ENCODE data around the gene ACMSD.

ACMSD gene

DNA sequence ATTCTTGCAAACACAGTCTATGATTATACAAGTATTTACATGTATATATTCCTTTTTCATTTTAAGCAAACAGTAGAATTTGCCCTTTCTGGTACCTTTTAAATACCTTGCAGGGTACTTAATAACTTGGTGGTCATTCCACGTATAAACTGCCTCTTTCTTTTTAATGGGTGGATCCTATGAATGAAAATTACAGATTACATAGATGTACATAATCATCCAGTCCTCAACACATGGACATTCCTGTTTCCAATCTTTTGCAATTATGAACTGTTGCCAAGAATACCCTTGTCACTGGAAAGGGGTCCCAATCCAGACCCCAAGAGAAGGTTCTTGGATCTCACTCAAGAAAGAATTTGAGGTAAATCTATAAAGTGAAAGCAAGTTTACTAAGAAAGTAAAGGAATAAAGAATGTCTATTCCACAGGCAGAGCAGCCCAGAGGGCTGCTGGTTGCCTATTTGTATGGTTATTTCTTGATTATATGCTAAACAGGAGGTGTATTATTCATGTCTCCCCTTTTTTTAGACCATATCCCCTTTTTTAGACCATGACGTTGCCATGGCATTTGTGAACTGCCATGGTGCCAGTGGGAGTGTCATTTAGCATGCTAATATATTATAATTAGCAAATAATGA, 72.5 kb downstream of the ACMSD start:
- no peak for DNase-seq

DNA sequence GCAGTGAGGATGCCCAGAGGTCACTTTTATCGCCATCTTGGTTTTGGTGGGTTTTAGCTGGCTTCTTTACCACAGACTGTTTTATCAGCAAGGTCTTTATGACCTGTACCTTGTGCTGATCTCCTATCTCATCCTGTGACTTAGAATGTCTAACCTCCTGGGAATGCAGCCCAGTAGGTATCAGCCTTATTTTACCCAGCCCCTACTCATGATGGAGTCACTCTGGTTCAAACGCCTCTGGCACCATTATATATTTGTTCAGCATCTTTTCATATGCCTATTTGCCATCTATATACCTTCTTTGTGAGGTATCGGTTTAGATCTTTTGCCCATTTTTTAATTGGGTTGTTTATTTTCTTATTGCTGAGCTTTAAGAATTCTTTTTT, 73.0 kb downstream of the ACMSD start:
- no peak for DNase-seq

DNA sequence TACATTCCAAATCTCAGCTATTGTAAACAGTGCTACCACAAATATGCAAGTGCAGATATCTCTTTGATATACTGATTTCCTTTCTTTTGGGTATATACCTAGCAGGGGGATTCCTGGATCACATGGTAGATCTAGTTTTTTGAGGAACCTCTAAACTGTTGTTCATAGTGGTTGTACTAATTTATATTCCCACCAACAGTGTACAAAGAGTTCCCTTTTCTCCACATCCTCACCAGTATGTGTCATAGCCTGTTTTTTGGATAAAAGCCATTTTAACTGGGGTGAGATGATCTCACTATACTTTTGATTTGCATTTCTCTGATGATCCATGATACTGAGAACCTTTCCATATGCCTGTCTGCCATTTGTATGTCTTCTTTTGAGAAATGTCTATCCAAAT, 73.9 kb downstream of the ACMSD start:
- DNase-seq = no peak

DNA sequence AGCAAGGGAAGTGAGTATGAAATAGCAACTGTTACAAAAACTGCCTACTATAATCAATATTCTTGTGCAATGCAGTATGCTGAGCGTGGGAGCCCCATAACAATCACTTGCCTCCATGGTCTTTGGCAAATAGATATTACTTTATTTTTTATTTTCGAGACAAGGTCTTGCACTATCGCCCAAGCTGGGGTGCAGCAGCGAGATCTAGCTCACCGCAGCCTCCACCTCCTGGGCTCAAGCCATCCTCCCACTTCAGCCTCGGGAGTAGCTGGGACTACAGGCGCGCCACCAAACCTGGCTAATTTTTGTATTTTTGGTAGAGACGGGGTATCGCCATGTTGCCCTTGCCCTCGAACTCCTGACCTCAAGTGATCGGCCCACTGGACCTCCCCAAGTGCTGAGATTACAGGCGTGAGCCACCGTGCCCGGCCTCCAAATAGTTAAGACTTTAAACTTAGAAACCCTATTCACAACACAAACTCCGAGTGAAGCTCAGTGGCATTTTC, 79.0 kb downstream of the ACMSD start:
- peak; percentile 22 for DNase-seq

DNA sequence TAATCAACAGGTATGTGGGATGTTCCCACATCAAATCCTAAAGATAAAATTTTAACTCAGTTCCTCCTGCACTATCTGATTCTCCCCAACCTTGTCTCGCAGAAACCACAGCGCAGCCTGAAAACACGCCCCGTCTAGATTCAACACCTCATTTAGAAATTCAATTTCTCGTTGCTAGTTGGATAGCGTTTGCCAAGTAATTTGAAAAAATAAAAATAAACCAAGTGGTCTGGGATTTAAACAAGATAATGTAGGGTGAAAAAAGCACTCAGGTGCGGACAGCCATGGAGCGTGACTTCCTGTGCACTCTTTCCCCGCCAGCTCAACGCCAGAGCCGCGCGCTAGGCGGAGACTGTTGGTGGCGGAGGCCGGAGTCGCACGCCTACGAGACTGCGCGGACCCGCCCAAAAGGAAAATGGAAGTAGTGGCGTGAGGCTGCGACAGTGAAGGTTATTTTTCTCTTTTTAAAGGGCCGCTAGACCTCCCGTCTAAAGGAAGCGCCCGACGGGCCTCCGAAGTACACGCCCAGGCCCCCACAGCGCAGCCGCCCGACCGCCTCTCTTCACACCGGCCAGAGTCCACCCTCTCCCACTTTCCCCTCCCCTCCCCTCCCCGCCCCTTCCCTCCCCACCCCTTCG, 79.6 kb downstream of the ACMSD start:
- peak; percentile 94 for DNase-seq

DNA sequence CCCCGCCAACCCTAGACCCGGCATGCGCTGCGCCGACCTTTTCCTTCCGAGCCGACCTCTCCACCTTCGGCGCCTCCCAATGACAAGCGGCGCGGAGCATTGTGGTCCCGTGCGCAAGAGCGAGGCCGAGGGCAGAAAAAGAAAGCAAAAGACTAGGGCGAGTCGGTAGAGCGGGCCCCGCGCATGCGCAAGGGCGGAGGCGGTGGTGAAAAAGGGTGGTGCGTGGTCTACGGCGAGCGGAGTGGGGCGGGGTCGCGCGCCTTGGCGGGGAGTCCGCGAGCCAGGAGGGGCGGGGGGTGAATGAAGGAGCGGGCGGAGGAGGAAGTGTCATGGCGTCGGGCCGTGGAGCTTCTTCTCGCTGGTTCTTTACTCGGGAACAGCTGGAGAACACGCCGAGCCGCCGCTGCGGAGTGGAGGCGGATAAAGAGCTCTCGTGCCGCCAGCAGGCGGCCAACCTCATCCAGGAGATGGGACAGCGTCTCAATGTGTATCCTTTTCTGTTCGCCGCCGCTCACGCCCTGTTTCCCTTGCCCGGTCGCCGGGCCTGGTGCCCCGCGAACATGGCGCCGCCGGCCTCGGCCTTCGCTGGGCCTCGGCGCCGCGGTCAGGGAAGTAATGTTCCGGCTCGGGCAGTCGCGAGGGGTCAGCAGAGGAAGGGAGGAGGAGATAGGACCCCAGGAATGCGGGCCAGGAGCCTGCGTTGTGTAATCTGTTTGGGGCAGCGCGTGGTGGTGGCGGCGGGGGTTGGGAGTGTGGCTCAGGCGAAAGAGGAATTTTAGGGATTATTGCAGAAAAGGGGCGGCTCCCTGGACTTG, 80.3 kb downstream of the ACMSD start, which contains the start of gene CCNT2:
Gene CCNT2 (plus strand): TSS at position 297 of the 815 bp plus-strand sequence. CDS start 33 bp downstream, at position 330.
- DNase-seq = peak; percentile 98

DNA sequence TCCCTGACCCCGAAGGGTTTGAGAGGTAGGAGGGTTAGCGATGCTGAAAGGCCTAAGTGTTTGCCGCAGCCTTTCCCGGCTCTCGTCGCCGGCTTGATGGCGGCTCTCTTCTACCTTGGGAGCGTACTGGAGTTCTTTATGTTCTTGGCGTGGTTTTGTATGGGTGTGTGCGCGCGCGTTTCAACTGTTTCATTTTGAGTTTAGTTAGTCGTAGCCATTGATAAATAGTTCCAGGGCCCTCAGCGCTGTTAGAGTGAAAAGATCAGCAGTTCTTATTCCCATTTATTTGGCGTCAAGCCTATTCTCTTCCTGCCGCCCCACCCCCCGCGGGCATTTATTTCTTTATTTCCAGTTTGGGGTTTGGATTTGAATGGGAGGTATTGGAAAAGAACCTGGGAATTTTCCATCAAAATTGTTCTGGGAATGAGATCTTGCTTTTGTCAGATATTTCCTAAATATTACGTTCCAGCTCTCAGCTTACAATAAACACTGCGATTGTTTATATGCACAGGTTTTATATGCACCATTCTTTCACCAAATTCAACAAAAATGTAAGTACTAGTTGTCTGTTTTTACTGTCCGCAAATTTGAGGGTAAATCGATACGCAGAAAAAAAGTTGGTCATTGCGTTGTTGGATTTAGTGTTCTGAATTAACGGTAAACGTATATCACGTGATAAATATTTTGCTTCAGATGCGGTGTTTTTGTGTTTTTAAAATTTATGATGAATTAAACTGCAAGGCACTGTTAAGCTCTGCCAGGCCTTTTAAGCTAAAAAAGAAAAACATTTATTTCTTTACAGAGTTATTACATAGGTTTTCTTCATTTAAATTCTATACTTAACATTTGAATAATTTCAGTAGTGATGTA, 81.2 kb downstream of the ACMSD start:
- no peak for DNase-seq

DNA sequence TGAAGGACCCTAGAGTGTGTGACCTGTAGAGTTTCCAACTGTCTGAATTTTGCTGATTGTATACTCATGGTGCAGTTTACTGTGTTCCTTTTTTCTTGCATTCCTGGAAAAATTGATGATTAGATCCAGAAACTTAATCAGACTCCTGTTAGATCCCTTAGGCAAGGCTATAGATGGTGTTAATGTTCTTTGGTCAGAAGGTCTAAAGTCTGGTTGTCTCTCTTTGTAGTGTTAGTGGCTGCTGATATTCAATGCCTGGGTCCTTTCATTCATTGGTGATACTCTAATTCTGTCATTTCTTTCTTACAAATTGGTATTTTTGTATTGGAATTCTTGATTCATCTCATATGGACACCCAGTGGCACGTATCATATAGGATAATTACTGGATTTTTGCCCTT, 86.5 kb downstream of the ACMSD start:
- no peak for DNase-seq

DNA sequence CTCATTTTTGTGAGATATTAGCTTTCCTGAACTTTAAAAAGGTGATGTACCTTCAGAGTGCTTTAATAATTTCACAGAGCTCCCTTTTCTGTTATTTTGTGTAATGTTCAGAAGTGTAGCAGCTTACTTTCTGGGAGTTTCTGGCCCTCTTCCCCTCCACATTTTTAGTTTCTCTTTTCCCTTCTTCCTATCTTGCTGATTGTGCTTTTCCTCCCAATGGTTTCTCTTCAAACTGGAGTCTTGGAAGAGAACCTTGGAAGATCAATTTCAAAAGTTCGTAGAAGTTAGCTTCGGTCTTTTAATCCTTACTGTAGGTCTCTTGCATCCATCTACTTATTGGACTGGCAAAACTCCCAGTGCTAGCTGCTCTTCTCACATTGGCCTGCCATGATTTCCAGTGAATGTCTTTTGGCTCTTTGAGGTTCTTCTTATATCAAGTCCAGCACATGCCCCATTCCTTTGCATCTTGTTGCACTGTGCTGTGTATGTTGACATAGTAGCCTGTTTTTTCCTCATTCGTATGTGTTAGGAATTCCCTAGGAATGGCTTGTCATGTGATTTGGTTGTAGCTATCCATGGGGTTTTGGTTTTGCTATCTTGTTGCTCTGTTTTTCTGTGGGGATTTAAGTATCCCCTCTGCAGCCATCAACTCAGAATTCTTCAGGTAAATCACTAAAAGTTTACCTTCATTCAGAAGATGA, 88.0 kb downstream of the ACMSD start:
- DNase-seq = no peak

DNA sequence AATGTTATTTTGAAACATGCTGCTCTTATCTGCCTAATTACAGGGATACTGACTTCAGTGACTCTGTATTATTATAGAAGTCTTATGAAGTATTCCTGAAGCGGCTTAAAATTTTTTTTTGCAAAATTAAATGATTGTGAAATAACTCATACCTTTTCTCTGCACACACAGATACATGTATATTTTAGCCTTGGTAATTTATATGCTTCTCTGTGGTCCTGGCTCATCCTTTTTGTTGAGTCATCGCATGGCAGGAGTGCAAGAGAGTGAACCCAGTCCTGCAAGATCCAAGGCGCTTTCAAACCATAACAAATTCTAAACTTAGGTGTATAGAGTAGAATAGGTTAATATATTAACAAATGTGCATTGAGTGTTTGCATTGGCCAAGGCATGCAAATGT, 88.8 kb downstream of the ACMSD start:
- no peak for DNase-seq

DNA sequence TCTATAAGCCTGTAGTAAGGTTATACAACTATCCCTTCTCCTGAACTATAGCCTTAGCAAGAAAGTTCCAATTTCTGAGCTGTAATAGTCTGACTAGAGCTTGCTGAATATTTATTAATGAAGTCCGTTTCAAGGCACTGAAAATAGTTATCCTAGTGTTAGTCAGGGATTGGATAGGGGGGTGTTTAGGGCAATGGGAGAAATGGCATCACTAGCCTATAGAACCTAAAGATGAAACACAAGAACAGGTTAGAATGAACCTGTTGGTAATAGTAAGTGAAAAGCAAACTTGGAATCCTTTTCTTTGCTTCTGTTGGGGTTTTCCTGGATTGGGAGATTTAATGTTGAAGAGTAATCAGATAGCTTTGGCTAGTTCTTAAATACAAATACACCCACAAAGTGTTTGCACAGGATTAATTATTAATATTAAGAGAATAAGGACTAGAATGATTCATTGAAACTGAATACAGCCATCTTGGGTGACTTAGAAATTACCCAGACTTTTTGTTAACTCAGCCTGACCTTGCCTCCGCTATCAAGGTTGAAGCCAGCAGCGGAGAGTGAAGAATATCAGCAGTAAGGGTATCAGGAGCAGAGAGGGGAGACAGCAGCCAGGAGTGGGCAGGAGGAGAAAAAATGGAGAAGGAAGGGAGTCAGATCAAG, 94.6 kb downstream of the ACMSD start:
- DNase-seq = no peak

DNA sequence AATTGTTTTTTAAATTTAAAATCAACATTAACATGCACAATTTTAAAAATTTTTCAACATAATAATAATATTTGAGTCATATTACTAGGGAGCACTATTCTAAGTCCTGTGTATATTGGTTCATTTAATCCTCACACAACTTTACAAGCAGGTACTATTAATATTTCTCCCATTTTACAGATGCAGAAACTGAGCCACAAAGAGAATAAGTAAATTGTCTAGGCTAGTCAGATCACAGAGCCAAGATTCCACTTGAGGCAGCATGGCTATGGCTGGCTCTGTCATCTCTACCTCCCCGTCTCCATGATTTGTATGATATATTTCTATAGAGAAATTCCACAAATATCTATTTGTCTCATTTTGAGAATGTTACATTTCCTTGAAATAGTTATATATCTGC, 95.3 kb downstream of the ACMSD start:
- no peak for DNase-seq

DNA sequence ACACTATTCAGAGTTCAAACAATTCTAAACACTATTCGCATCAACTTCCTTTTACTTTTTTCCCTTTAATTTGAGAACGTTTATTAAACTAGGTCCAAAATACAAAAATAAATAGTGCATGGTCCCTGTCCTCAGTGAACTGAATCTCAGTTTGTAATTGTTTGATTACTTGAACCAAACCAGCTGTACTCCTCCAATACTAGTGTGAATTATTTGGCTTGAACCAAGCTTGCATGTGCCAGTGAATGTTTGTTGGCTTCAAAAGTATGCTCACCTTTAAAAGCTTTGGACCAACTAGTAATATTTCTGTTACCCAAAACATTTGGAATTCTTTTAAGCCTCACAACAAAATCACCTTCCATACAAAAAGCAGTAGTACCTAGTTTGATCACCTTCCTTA, 95.7 kb downstream of the ACMSD start:
- no peak for DNase-seq

DNA sequence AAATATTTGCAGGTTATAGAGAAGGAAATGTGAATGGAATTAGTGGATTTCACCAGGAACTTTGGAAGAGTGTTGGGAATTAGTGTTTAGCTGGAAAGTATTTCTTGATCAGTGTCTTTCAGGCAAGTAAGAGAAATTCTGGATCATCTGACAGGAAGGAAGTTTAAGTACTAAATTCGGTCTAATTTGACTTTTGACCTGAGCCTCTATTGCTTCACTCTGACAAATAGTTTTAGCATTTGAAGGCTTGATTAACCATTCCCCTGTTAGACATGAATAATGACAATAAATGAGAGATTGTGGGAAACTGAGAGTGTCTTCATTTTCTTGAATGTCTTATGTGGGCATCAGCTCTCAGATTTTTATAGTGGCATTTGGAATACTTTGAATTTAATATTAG, 96.2 kb downstream of the ACMSD start:
- no peak for DNase-seq

DNA sequence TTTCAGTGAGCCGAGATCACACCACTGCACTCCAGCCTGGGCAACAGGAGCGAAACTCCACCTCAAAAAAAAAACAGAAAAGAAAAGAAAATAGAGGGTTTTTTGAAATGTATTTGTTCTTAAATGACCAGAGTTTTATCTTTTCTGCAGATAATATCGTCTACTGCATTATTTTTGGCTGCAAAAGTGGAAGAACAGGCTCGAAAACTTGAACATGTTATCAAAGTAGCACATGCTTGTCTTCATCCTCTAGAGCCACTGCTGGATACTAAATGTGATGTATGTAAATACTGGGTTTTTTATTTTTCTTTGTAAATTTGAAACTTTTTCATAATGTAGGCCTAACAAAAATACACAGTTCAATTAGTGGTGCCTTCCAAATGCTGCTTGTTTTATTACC, 98.3 kb downstream of the ACMSD start:
- DNase-seq = no peak

DNA sequence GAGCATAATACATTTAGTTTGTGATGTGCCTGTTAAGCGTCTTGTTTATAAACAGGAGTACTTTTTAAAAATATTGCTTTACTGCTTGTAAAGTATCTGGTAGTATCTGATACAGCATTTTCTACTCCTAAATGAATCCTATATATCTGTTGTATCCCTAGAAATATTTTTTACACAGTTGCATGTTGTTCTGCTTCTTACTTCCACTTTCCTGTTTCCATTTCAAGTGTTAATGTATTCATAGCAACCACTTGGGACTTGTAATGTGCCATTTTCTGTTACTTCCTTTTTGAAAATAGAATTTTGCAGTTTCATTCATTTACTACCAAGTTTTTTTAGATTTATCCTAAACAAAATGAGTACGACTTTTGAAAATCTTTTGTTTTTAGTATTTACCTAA, 105.1 kb downstream of the ACMSD start:
- no peak for DNase-seq

DNA sequence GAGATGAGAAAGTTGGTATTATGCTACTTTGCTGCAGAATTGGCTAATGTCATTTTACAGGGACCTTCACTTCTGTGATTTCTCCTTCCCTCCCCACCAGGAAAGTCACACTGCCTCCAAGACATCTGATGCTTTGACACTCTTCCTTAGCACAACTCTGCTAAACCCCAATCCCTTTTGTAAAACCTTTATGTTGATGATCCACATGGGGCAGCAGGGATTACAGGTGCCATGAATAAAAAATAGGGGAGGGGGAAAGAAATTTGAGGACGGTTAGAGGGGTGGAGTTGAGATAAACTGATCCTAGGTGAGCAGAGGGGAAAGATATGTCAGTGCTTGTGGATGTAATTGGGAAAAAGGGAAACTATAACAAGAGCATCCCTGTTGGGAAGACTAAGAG, 106.6 kb downstream of the ACMSD start:
- DNase-seq = no peak

DNA sequence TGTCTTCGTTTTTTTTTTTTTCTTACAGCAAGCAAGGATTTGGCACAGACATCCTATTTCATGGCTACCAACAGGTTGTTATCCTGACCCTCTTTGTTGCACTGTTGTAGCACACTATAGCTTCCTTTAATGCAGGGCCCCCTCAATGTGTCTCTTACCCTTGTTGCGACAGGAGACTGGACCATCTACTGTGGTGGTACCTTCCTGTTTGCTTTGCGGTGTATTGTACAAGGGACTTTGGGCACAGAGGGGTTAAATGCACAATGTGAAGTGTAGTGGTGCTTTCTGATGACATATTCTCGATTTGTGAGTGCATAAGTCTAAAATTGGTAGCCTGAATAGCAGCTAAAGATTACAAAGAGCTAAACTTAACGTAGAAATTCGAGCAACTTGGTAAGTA, 107.7 kb downstream of the ACMSD start:
- DNase-seq = no peak

DNA sequence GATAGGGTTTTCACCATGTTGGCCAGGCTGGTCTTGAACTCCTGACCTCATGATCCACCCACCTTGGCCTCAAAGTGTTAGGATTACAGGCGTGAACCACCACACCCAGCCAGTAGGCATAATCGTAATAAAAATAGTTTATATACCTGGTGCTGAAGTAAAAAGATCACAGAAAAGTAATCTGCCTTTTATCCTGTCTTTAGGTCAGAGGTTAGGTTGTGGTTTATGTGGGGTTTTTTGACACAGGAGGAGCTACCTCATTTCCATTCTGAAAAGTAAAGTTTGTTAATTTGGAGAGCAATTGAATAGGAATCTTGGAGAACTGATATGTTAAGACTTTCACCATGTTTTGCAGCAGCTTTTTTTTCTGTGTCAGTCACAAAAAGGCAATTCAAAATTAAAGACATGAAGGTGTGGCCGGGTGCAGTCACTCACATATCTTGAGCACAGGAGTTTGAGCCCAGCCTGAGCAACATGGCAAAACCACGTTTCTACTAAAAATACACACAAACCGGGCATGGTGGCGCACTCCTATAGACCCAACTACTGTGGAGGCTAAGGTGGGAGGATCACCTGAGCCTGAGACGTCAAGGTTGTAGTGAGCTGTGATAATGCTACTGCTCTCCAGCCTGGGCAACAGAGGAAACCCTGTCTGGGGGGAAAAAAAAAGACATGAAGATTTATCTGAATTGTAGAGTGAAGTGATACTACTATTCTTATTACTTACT, 111.7 kb downstream of the ACMSD start:
- DNase-seq = no peak

DNA sequence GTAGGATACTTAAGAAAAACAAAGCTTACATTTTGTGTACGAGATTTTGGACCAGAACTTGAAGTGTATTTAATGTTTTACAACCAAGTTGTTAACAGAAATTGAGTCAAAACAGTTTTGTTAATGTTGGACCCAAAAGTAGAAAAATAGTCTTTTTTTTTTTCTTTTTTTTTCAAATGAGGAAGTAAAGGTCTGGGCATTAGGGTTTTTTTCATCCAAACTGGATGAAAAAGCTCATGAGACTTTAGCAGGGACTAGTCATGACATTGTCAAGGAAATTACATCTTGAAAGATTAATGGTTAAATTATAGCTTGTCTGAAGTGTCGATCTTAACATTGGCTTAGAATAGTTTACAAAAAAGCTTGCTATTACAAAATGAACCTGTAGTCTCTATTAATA, 112.5 kb downstream of the ACMSD start:
- DNase-seq = no peak

Measured in DMS153 (cell line).